NCI-H146 treated with DMSO at 0.1 percent for 48 hours (cell line): ENCODE results near the gene KAT14.
"Not testable (repeated sequence)": the region's sequence is repeated elsewhere in the genome, so short reads cannot be mapped to it uniquely, and the experiment has no call there.

ENCODE experiments used
- DNase-seq: peaks from one replicate; lab custom pipeline; 2025; ENCODE audit not compliant: unreplicated experiment; lab: John Stamatoyannopoulos, UW

KAT14 gene

GRCh38 chr20:18156045-18156444 is 18.4 kb downstream of the KAT14 start:
- DNase-seq, result no peak

GRCh38 chr20:18164356-18164755 is 26.7 kb downstream of the KAT14 start:
- DNase-seq, result no peak

GRCh38 chr20:18165553-18165952 is 27.9 kb downstream of the KAT14 start:
- DNase-seq, result no peak

- no peak for DNase-seq
Measured at GRCh38 chr20:18166241-18166881, 28.7 kb downstream of the KAT14 start.

GRCh38 chr20:18166950-18167349 is 29.3 kb downstream of the KAT14 start:
- DNase-seq, result no peak

GRCh38 chr20:18172379-18172778 is 34.7 kb downstream of the KAT14 start:
- DNase-seq, result no peak

GRCh38 chr20:18174906-18175683 is 37.4 kb downstream of the KAT14 start:
- no peak for DNase-seq

GRCh38 chr20:18176318-18176785 is 38.7 kb downstream of the KAT14 start:
- DNase-seq, result no peak

GRCh38 chr20:18180366-18180765 is 42.7 kb downstream of the KAT14 start:
- not testable (repeated sequence) for DNase-seq

- DNase-seq, result no peak
Measured at GRCh38 chr20:18180815-18181214, 43.2 kb downstream of the KAT14 start.

- DNase-seq, result no peak
Measured at GRCh38 chr20:18187020-18187419, 49.4 kb downstream of the KAT14 start.

- no peak for DNase-seq
Measured at GRCh38 chr20:18188434-18188833, 50.8 kb downstream of the KAT14 start.

GRCh38 chr20:18190338-18191233 is 52.9 kb downstream of the KAT14 start:
- DNase-seq, result no peak

- no peak for DNase-seq
Measured at GRCh38 chr20:18191306-18191705, 53.6 kb downstream of the KAT14 start.

- not testable (repeated sequence) for DNase-seq
Measured at GRCh38 chr20:18194461-18194860, 56.8 kb downstream of the KAT14 start.

- DNase-seq, result no peak
Measured at GRCh38 chr20:18195931-18196330, 58.3 kb downstream of the KAT14 start.

GRCh38 chr20:18197382-18198070 is 59.9 kb downstream of the KAT14 start:
- DNase-seq, result no peak

- DNase-seq, result no peak
Measured at GRCh38 chr20:18202966-18203365, 65.3 kb downstream of the KAT14 start.

- not testable (repeated sequence) for DNase-seq
Measured at GRCh38 chr20:18203700-18204099, 66.0 kb downstream of the KAT14 start.

- DNase-seq, result no peak
Measured at GRCh38 chr20:18213002-18213401, 75.3 kb downstream of the KAT14 start.

- no peak for DNase-seq
Measured at GRCh38 chr20:18215566-18215965, 77.9 kb downstream of the KAT14 start.
